Naive thymus-derived CD4-positive, alpha-beta T cell (primary cell): Measurements from ENCODE around the gene SSTR5. TPM values are rescaled to one million over a fixed set of nuclear protein-coding genes. Genes with fewer than 3 reads are reported as not detected.

Experiments used
- ATAC-seq: fragments of 150-1000 bp; cut with Tn5 transposase; 2 replicates; pipeline ENCODE4 v1.10.0; 2021; ENCODE audit warnings: mild to moderate bottlenecking, moderate library complexity
- CTCF ChIA-PET: fragments of 350-600 bp; sonication (Branson Sonifier 250); formaldehyde crosslinking; loops from one replicate; lab custom pipeline; 2021; ENCODE audit warnings: antibody characterized with exemption; lab: Charles Lee
- POLR2A ChIA-PET: fragments of 350-600 bp; sonication (Branson Sonifier 250); formaldehyde crosslinking; loops from one replicate; lab custom pipeline; 2021; ENCODE audit warnings: antibody characterized with exemption, inconsistent platforms; lab: Charles Lee
- DNase-seq, 9 donors: peaks; one replicate each; pipeline versions ENCODE4 v3.0.0 to v3.0.0-alpha.2; 2020 to 2022; ENCODE audit warnings: mixed read lengths in 1 of 9
- H3K27ac ChIP-seq: one replicate; pipeline ENCODE4 v1.7.0; 2013; ENCODE audit warnings: mild to moderate bottlenecking, low read depth, low read length, moderate library complexity
- H3K27me3 ChIP-seq, 2 donors: one replicate each; pipeline ENCODE4 v1.7.0; 2013; ENCODE audit warnings: low read length in 2 of 2, mild to moderate bottlenecking in 2 of 2, moderate library complexity in 2 of 2; ENCODE audit not compliant: control insufficient read depth in 2 of 2, insufficient read depth in 2 of 2
- H3K36me3 ChIP-seq, 3 experiments: 1 replicate in 2 of 3; 2 replicates in 1 of 3; pipeline ENCODE4 v1.7.0; 2013; ENCODE audit warnings: low read length in 3 of 3, mild to moderate bottlenecking in 3 of 3, moderate library complexity in 1 of 3; ENCODE audit not compliant: insufficient read depth in 3 of 3, control insufficient read depth in 2 of 3
- H3K4me1 ChIP-seq, 2 donors: one replicate each; pipeline ENCODE4 v1.7.0; 2013; ENCODE audit warnings: low read length in 2 of 2, mild to moderate bottlenecking in 2 of 2, moderate library complexity in 1 of 2; ENCODE audit not compliant: control insufficient read depth in 2 of 2, insufficient read depth in 2 of 2
- H3K4me3 ChIP-seq: 2 replicates; pipeline ENCODE4 v1.7.0; 2013; ENCODE audit warnings: mild to moderate bottlenecking, low read length
- H3K9me3 ChIP-seq, 3 experiments: 1 replicate in 2 of 3; 2 replicates in 1 of 3; pipeline ENCODE4 v1.7.0; 2013; ENCODE audit warnings: low read length in 3 of 3; ENCODE audit not compliant: control insufficient read depth in 2 of 3
- H3K27ac Mint-ChIP-seq, 9 donors: one replicate each; pipeline ENCODE4 v1.8.0; 2020 to 2022; ENCODE audit warnings: mixed read lengths in 9 of 9, mild to moderate bottlenecking in 8 of 9, moderate library complexity in 5 of 9, inconsistent platforms in 2 of 9
- H3K27me3 Mint-ChIP-seq, 5 donors: one replicate each; pipeline ENCODE4 v1.8.0; 2021 to 2022; ENCODE audit warnings: mixed read lengths in 5 of 5, mild to moderate bottlenecking in 1 of 5
- H3K36me3 Mint-ChIP-seq, 5 donors: one replicate each; pipeline ENCODE4 v1.8.0; 2020 to 2022; ENCODE audit warnings: mixed read lengths in 5 of 5, mild to moderate bottlenecking in 3 of 5, inconsistent platforms in 1 of 5
- H3K4me1 Mint-ChIP-seq, 7 donors: one replicate each; pipeline ENCODE4 v1.8.0; 2020 to 2022; ENCODE audit warnings: mixed read lengths in 7 of 7, mild to moderate bottlenecking in 3 of 7, inconsistent platforms in 1 of 7
- H3K4me3 Mint-ChIP-seq, 10 donors: one replicate each; pipeline ENCODE4 v1.8.0; 2020 to 2022; ENCODE audit warnings: mild to moderate bottlenecking in 10 of 10, mixed read lengths in 10 of 10, moderate library complexity in 6 of 10, inconsistent platforms in 2 of 10
- H3K9me3 Mint-ChIP-seq, 11 donors: one replicate each; pipeline ENCODE4 v1.8.0; 2020 to 2022; ENCODE audit warnings: mixed read lengths in 11 of 11, mild to moderate bottlenecking in 4 of 11, inconsistent platforms in 1 of 11, moderate library complexity in 1 of 11
- intact Hi-C, 2 donors: fragments of 100-400 bp; cut with micrococcal nuclease; formaldehyde crosslinking; loops; one replicate each; pipeline ENCODE4 v1.15.1; 2023
- polyA plus RNA-seq, 2 donors: library from polyadenylated mRNA; unstranded; fragments of 300-500 nt; fragmentation: Illumina TruSeq; gene quantifications; one replicate each; pipeline ENCODE4 v1.2.3, GENCODE V29; 2021
- total RNA-seq, 6 experiments: library from RNA in 5 of 6; stranded (reverse) in 5 of 6; gene quantifications; 1 replicate in 5 of 6; 2 replicates in 1 of 6; pipeline ENCODE4 v1.2.3 and lab custom pipeline; 2021 to 2026

Gene SSTR5
- total and polyA plus RNA-seq, 7 experiments from 2014 or later = not detected

DNA sequence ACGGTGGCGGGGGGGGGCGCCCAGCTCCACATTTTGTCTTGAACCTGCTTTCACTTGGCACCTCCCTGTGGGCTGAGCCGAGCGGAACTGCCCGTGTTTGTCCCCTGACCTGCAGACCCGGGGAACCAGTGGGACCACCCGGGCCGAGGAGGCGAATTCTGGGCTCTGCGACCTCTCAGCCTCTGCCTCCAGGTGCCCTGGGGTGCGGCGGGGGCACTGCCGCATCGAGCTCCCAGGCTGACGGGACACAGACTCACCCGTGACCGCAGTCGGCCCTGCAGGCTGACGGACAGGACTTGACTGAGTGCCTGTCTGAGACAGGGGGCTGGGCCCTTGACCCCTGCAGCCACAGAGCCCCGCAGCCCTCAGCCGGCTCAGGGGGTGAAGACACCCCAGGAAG lies 34.6 kb downstream of the SSTR5 start:
- H3K36me3 Mint-ChIP-seq = no peaks in the 10 kb centered on the region
- H3K27ac Mint-ChIP-seq = no peak overlapping the region

DNA sequence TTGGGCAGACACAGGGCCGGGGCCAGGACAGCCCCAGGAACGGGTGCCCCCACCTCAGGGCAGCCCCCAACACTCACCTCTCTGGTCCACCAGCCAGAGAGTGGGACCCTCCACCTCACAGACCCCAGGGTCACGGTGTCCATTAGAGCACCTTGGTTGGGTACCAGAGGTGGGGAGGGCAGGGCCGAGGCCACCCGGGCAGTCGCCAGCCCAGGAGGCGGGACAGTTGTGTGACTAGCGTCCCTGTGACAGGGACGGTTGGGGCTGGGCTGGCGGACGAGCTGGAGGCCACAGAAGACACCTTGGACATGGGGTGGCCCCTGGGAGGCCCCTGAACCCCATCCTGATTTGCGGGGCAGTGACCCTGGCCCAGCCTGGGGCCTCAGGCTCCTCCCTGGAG lies 35.2 kb downstream of the SSTR5 start:
- Histone ChIP-seq H3K9me3 (no peaks in the 10 kb centered on the region), H3K4me1 (no peaks in the 10 kb centered on the region), H3K27me3 (no peaks in the 10 kb centered on the region), H3K36me3 (no peaks in the 10 kb centered on the region), H3K27ac (no peak overlapping the region), H3K4me3 (no peak overlapping the region)
- Mint-ChIP-seq H3K9me3 (peaks cover 0 to 2% (median 0%) of the 10 kb centered on the region in 11 donors), H3K36me3 (no peaks in the 10 kb centered on the region), H3K4me3 (no peak overlapping the region), H3K27ac (no peak overlapping the region), H3K27me3 (peaks cover 0 to 11% (median 0%) of the 10 kb centered on the region in 5 donors), H3K4me1 (no peaks in the 10 kb centered on the region)
- intact Hi-C loops = no loop called here
- CTCF ChIA-PET = no interaction called here
- DNase-seq (no peak), ATAC-seq (no peak)
- POLR2A ChIA-PET = no interaction called here

More for the DNA sequence above, 34.6 kb downstream of the SSTR5 start:
- DNase-seq = no peak
- Mint-ChIP-seq H3K27me3 (peaks cover 0 to 11% (median 0%) of the 10 kb centered on the region in 5 donors), H3K4me3 (no peak overlapping the region), H3K9me3 (no peaks in the 10 kb centered on the region), H3K4me1 (no peaks in the 10 kb centered on the region)
- Histone ChIP-seq H3K36me3 (no peaks in the 10 kb centered on the region), H3K27me3 (no peaks in the 10 kb centered on the region), H3K27ac (no peak overlapping the region), H3K9me3 (no peaks in the 10 kb centered on the region), H3K4me1 (no peaks in the 10 kb centered on the region), H3K4me3 (no peak overlapping the region)
- intact Hi-C loops = no loop called here
- CTCF ChIA-PET = no interaction called here
- no peak for ATAC-seq
- POLR2A ChIA-PET = no interaction called here

DNA sequence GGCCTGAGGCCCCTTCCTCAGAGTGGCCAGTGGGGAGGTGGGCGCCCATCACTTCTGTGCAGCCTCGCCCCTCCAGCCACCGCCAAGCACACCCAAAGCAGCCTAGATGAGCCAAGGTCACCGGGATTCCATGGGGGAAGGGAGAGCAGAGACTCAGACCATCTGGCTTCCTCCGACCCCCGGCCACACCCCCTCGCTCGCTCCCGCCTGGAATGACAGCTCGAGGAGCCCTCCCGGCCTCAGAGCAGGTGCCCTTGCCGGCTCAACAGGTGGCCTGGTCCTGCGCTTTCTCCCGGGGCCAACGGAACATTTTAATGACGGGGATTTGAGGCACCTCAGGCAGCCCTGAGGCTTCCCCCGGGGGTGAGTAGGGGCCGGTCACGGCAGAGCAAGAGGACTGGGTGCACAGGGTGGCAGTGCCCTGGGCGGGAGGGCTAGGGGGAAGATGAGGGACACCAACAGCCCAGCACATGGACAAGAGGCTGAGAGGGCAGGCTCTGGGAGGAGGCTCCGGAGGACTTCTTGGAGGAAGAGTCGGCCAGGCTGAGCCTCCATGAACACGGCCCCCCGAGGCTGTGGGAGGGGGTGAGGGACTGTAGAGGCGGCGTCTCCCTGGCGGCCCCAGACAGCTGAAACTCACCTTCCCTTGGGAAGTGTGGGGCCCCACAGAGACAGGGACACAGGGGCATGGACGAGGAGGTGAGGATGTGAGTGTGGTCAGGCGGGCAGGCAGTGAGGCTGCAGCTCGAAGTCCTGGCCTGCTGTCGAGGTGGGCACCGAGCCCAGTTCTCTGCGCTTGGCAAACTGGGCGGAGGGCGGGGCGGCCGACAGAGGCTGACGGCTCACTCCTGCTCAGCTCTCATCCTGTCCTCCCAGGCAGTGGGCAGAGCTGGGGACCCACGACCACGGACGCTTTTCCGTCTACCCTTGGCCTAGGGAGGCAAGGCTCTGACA lies 36.0 kb downstream of the SSTR5 start:
- H3K9me3 ChIP-seq = no peaks in the 10 kb centered on the region
- no peaks in the 10 kb centered on the region for H3K27me3 ChIP-seq
- H3K36me3 Mint-ChIP-seq = no peaks in the 10 kb centered on the region
- DNase-seq (no peak), ATAC-seq (no peak)
- no peaks in the 10 kb centered on the region for H3K4me1 ChIP-seq
- intact Hi-C loops = no loop called here
- no peaks in the 10 kb centered on the region for H3K36me3 ChIP-seq
- peaks cover 0 to 2% (median 0%) of the 10 kb centered on the region in 11 donors for H3K9me3 Mint-ChIP-seq
- no peak overlapping the region for H3K4me3 ChIP-seq
- H3K27ac ChIP-seq = no peak overlapping the region
- CTCF ChIA-PET = no interaction called here
- H3K27me3 Mint-ChIP-seq = peaks cover 0 to 11% (median 0%) of the 10 kb centered on the region in 5 donors
- POLR2A ChIA-PET = no interaction called here
- H3K27ac Mint-ChIP-seq = no peak overlapping the region
- H3K4me1 Mint-ChIP-seq = no peaks in the 10 kb centered on the region
- H3K4me3 Mint-ChIP-seq = no peak overlapping the region

DNA sequence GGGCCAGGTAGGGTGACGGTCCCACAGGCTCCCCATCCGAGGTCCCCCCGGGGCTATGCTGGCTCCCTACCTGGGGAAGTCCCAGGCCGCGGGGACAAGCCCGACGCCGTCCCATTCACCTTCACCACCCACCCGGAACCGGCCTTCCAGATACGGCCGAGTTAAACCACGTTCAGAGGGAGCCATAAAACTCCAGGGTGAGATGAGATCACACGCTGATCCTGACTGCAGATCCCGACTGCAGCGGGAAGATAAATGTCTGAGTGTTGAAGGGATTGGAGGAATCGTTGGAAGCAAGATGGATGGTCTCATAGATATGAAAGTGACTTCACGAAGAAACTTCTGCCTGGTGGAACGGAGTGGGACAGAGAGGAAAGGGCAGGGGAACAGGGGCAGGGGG lies 37.1 kb downstream of the SSTR5 start:
- Histone ChIP-seq H3K4me1 (no peaks in the 10 kb centered on the region), H3K27me3 (no peaks in the 10 kb centered on the region), H3K27ac (no peak overlapping the region), H3K9me3 (no peaks in the 10 kb centered on the region), H3K36me3 (no peaks in the 10 kb centered on the region), H3K4me3 (no peak overlapping the region)
- H3K27me3 Mint-ChIP-seq = peaks cover 0 to 4% (median 0%) of the 10 kb centered on the region in 5 donors
- DNase-seq = no peak
- CTCF ChIA-PET = no interaction called here
- no peak overlapping the region for H3K4me3 Mint-ChIP-seq
- no peaks in the 10 kb centered on the region for H3K36me3 Mint-ChIP-seq
- no peak overlapping the region for H3K27ac Mint-ChIP-seq
- no peak for ATAC-seq
- POLR2A ChIA-PET = no interaction called here
- intact Hi-C loops = no loop called here
- H3K9me3 Mint-ChIP-seq = peaks cover 0 to 2% (median 0%) of the 10 kb centered on the region in 11 donors
- no peaks in the 10 kb centered on the region for H3K4me1 Mint-ChIP-seq

DNA sequence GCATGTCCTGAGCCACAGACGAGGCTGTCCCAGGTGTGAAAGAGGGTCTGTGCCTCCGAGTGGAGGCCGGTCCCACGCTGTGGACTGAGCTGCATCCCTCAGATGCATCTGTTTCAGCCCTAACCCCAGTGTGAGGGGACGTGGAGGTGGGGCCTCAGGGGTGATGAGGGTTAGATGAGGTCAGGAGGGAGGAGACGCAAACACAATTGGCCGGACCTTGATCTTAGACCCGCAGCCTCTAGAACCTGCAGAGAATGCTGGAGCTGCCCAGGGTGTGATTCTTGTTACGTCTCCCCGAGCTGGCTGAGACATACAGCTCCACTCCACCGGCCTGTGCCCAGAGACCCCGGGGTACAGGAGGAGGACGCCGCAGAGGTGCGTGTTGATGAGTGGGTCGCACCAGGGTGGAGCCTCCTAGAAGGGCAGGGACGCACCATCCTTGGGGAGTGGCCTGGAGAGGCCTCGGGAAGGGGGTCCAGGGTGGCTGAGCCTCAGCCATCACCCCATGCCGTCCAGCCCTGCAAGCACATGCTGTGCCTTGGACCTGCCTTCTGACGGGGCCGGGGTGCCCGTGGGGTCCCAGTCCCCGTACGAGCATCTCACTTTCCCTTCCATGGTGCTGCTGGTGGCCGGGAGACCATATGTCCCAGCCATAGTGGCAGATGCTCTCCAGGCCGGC lies 40.1 kb downstream of the SSTR5 start:
- CTCF ChIA-PET = no interaction called here
- Mint-ChIP-seq H3K27me3 (no peaks in the 10 kb centered on the region), H3K4me1 (no peaks in the 10 kb centered on the region), H3K36me3 (no peaks in the 10 kb centered on the region), H3K9me3 (peaks cover 0 to 2% (median 0%) of the 10 kb centered on the region in 11 donors), H3K4me3 (no peak overlapping the region), H3K27ac (no peak overlapping the region)
- intact Hi-C loops = no loop called here
- ATAC-seq (no peak), DNase-seq (no peak)
- Histone ChIP-seq H3K36me3 (no peaks in the 10 kb centered on the region), H3K4me1 (no peaks in the 10 kb centered on the region), H3K27ac (no peak overlapping the region), H3K27me3 (no peaks in the 10 kb centered on the region), H3K4me3 (no peak overlapping the region), H3K9me3 (no peaks in the 10 kb centered on the region)
- POLR2A ChIA-PET = no interaction called here

DNA sequence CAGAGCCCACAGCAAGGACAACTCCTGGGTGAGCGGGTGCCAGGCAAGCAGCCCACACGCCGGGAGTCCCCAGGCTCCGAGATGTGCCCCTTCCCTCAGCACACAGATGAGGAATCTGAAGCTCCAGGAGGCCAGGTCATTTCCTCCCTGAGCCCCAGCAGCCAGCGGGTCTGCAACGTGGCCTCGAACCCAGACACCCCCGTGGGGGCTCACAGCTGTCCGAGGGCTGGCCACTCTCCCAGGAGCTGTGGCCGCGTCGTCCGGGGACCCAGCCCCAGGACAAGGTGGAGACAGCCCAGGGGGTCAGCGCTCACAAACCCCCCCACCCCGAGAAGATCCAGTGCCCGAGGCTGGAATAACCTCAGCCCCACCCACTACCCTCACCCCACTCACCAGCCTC lies 40.9 kb downstream of the SSTR5 start:
- intact Hi-C loops = no loop called here
- Histone ChIP-seq H3K4me1 (no peaks in the 10 kb centered on the region), H3K9me3 (no peaks in the 10 kb centered on the region), H3K4me3 (no peak overlapping the region), H3K27ac (no peak overlapping the region), H3K27me3 (no peaks in the 10 kb centered on the region), H3K36me3 (no peaks in the 10 kb centered on the region)
- no peaks in the 10 kb centered on the region for H3K27me3 Mint-ChIP-seq
- ATAC-seq (no peak), DNase-seq (no peak)
- CTCF ChIA-PET = no interaction called here
- POLR2A ChIA-PET = no interaction called here
- H3K9me3 Mint-ChIP-seq = peaks cover 0 to 2% (median 0%) of the 10 kb centered on the region in 11 donors
- no peaks in the 10 kb centered on the region for H3K4me1 Mint-ChIP-seq
- no peaks in the 10 kb centered on the region for H3K36me3 Mint-ChIP-seq
- H3K27ac Mint-ChIP-seq = no peak overlapping the region
- H3K4me3 Mint-ChIP-seq = no peak overlapping the region
